A549 (cell line): ENCODE data around the gene SLC4A3.

Experiments used
- EP300 ChIP-seq, 2 experiments: fragments of >200 bp; sonication (Bioruptor Twin); formaldehyde crosslinking; IDR thresholded peaks; 2 replicates in 1 of 2; 3 replicates in 1 of 2; pipeline ENCODE4 v1.6.1; 2016 to 2017
- MYC ChIP-seq: IDR thresholded peaks from 2 replicates; pipeline ENCODE4 v1.6.1; 2012; ENCODE audit warnings: mild to moderate bottlenecking, inconsistent platforms, low read length, improper control_type of control experiment, borderline replicate concordance
- POLR2A ChIP-seq: IDR thresholded peaks from 2 replicates; pipeline ENCODE4 v1.6.1; 2012; ENCODE audit warnings: mild to moderate bottlenecking, low read length
- RAD21 ChIP-seq, 2 experiments: fragments of >200 bp in 1 of 2; sonication (Bioruptor Twin) in 1 of 2; formaldehyde crosslinking in 1 of 2; IDR thresholded peaks in 1 of 2; conservative IDR thresholded peaks in 1 of 2; 2 replicates in 1 of 2; 3 replicates in 1 of 2; pipeline ENCODE4 v1.6.1; 2012 to 2018; ENCODE audit warnings: inconsistent platforms in 1 of 2
- ZC3H11A ChIP-seq: fragments of 450-650 bp; IDR thresholded peaks from 2 replicates; pipeline ENCODE4 v1.6.1; 2014; ENCODE audit warnings: antibody characterized with exemption, mild to moderate bottlenecking
- TF ChIP-seq, protein P1 (sequence below): fragments of 200-600 bp; sonication (generic); IDR thresholded peaks from 2 replicates; pipeline ENCODE4 v1.6.1; 2016; ENCODE audit warnings: antibody characterized with exemption, mild to moderate bottlenecking, moderate library complexity
- TF ChIP-seq, protein P2 (sequence below): fragments of >200 bp; sonication (Bioruptor Twin); formaldehyde crosslinking; IDR thresholded peaks from 3 replicates; pipeline ENCODE4 v1.5.1; 2016

DNA sequence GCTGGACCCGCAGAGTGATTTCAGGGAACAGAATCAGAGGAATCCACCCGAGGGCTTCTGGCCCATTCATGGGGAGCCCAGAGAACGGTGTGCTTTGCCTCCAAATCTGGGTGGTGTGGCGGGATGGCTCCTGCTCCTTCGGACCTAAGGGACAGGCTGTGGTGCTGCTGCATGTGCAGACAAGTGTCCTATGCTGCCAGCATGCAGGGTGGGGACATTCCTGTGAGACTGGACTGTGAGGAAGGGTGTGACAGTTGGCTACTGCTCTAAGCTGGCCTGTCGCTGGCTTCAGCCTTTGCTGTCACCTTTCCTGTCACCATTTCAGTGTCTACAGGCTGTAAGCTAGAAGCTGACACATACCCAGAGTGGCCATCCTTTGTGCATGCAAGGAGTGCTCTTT, 2.9 kb upstream of the SLC4A3 start:
- TF ChIP-seq, protein P1, sequence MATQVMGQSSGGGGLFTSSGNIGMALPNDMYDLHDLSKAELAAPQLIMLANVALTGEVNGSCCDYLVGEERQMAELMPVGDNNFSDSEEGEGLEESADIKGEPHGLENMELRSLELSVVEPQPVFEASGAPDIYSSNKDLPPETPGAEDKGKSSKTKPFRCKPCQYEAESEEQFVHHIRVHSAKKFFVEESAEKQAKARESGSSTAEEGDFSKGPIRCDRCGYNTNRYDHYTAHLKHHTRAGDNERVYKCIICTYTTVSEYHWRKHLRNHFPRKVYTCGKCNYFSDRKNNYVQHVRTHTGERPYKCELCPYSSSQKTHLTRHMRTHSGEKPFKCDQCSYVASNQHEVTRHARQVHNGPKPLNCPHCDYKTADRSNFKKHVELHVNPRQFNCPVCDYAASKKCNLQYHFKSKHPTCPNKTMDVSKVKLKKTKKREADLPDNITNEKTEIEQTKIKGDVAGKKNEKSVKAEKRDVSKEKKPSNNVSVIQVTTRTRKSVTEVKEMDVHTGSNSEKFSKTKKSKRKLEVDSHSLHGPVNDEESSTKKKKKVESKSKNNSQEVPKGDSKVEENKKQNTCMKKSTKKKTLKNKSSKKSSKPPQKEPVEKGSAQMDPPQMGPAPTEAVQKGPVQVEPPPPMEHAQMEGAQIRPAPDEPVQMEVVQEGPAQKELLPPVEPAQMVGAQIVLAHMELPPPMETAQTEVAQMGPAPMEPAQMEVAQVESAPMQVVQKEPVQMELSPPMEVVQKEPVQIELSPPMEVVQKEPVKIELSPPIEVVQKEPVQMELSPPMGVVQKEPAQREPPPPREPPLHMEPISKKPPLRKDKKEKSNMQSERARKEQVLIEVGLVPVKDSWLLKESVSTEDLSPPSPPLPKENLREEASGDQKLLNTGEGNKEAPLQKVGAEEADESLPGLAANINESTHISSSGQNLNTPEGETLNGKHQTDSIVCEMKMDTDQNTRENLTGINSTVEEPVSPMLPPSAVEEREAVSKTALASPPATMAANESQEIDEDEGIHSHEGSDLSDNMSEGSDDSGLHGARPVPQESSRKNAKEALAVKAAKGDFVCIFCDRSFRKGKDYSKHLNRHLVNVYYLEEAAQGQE, result no peak
- TF ChIP-seq MYC (no peak), EP300 (IDR thresholded peaks at IDR 0.05) (no peak), POLR2A (no peak), ZC3H11A (no peak), RAD21 (conservative IDR thresholded peaks at IDR 0.05 in 1 of 2, IDR thresholded peaks at IDR 0.05 in 1 of 2) (no peak)
- TF ChIP-seq, protein P2, sequence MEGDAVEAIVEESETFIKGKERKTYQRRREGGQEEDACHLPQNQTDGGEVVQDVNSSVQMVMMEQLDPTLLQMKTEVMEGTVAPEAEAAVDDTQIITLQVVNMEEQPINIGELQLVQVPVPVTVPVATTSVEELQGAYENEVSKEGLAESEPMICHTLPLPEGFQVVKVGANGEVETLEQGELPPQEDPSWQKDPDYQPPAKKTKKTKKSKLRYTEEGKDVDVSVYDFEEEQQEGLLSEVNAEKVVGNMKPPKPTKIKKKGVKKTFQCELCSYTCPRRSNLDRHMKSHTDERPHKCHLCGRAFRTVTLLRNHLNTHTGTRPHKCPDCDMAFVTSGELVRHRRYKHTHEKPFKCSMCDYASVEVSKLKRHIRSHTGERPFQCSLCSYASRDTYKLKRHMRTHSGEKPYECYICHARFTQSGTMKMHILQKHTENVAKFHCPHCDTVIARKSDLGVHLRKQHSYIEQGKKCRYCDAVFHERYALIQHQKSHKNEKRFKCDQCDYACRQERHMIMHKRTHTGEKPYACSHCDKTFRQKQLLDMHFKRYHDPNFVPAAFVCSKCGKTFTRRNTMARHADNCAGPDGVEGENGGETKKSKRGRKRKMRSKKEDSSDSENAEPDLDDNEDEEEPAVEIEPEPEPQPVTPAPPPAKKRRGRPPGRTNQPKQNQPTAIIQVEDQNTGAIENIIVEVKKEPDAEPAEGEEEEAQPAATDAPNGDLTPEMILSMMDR, result no peak
